ENCODE data around the gene ITLN2.

- TF ChIP-seq EZH2 (IDR thresholded peaks at IDR 0.05; ENCODE audit: low read depth, low read length, severe bottlenecking): no peak
- no peak for TF ChIP-seq RAD21 (IDR thresholded peaks at IDR 0.05 in 1 of 2, conservative IDR thresholded peaks at IDR 0.05 in 1 of 2; ENCODE audit: low read depth in 2 of 2, low read length in 2 of 2)
- no peak for TF ChIP-seq TAF1 (IDR thresholded peaks at IDR 0.05; ENCODE audit: low read depth, low read length)
- no peak for TF ChIP-seq SIN3A (conservative IDR thresholded peaks at IDR 0.05 in 1 of 2, IDR thresholded peaks at IDR 0.05 in 1 of 2; ENCODE audit: low read depth in 1 of 2, low read length in 2 of 2)
- TF ChIP-seq CHD1 (IDR thresholded peaks at IDR 0.05; ENCODE audit: low read depth, low read length): no peak
- no peak for TF ChIP-seq JUND (IDR thresholded peaks at IDR 0.05; ENCODE audit: low read length)
- TF ChIP-seq POLR2AphosphoS5 (IDR thresholded peaks at IDR 0.05; ENCODE audit: low read depth, low read length): no peak
- no peak for TF ChIP-seq CTCF (IDR thresholded peaks at IDR 0.05; ENCODE audit: control extremely low read depth in 1 of 3, insufficient read depth in 1 of 3, low read depth in 1 of 3, low read length in 3 of 3)
- TF ChIP-seq POLR2A (IDR thresholded peaks at IDR 0.05; ENCODE audit: control extremely low read depth in 1 of 2, low read depth in 2 of 2, low read length in 2 of 2): no peak
- no peak for TF ChIP-seq PHF8 (conservative IDR thresholded peaks at IDR 0.05; ENCODE audit: low read depth, low read length)
- no peak for TF ChIP-seq ZNF274 (IDR thresholded peaks at IDR 0.05; ENCODE audit: borderline replicate concordance, extremely low read depth, low read length)
- TF ChIP-seq ATF2 (IDR thresholded peaks at IDR 0.05; ENCODE audit: low read length): no peak
- no peak for TF ChIP-seq HDAC2 (IDR thresholded peaks at IDR 0.05; ENCODE audit: borderline replicate concordance in 1 of 2, low read depth in 2 of 2, low read length in 2 of 2)
These were observed 41.6 kb upstream of the ITLN2 start for GRCh38 chr1:160996178-160996577.

Data from H1 (cell line).